ENCODE data around the gene NIPAL4. TPM values are rescaled to one million over a fixed set of nuclear protein-coding genes. Genes with fewer than 3 reads are reported as not detected.

The NIPAL4 gene
- total RNA-seq, 3 donors from 2014 or later, result under 0.01 to 0.29 (median 0.16) TPM

DNA sequence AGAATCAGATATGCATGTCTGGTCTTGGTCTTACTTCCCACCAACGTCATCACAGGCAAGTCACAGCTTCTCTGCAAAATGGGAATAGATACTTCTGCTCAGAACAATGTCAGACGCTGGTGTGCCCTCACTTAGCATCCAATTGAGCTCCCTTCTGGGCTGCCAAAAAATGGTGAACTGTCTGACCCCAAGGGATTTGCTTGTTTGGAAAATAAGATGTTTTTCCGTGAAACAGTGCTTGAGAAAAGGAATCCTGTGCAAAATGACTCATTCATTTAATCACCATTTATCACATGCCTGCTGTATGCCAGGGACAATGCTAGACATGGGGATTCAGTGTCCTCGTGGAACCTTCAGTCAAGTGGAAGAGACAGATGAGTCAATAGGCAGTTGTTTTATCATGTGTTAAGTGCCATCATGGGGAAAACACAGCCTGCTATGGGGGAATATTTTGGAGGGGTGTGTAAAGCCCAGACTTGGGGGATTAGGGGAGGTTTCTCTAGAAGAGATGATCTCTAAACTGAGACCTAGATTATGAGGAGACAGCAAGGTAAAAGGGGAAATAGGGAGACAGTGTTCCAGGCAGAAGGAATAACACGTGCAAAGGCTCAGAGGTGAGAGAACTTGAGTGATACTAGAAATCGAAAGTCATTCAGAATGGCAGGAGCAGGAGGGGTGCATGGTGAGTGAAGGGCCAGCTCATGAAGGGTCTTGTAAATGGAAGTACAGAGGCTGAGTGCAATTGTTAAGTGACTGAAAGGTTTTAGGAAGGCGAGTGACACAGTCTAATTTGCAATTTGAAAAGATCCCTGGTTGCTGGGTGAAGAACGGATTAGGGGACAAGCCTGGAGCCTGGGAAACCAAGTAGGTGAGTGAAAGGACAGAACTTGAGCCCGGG lies 3.9 kb downstream of the NIPAL4 start:
- H3K4me3 ChIP-seq, result no peak overlapping the region
- intact Hi-C loops (cut with DNase I; ENCODE audit: low total_unique reads), result no loop called here
- H3K36me3 ChIP-seq, result no peaks in the 10 kb centered on the region
- no peak overlapping the region for H3K27ac ChIP-seq
- TF ChIP-seq POLR2AphosphoS5 (IDR thresholded peaks at IDR 0.05) (no peak), POLR2A (IDR thresholded peaks at IDR 0.05) (no peak)
- TF ChIP-seq, protein P1, sequence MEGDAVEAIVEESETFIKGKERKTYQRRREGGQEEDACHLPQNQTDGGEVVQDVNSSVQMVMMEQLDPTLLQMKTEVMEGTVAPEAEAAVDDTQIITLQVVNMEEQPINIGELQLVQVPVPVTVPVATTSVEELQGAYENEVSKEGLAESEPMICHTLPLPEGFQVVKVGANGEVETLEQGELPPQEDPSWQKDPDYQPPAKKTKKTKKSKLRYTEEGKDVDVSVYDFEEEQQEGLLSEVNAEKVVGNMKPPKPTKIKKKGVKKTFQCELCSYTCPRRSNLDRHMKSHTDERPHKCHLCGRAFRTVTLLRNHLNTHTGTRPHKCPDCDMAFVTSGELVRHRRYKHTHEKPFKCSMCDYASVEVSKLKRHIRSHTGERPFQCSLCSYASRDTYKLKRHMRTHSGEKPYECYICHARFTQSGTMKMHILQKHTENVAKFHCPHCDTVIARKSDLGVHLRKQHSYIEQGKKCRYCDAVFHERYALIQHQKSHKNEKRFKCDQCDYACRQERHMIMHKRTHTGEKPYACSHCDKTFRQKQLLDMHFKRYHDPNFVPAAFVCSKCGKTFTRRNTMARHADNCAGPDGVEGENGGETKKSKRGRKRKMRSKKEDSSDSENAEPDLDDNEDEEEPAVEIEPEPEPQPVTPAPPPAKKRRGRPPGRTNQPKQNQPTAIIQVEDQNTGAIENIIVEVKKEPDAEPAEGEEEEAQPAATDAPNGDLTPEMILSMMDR (IDR thresholded peaks at IDR 0.05), result no peak
- DNase-seq (ENCODE audit: low spot score in 2 of 2), result no peak
- peaks cover 5 to 16% of the 10 kb centered on the region in 2 donors for H3K27me3 ChIP-seq
- peaks cover 0 to 3% of the 10 kb centered on the region in 2 donors for H3K4me1 ChIP-seq
- no peaks in the 10 kb centered on the region for H3K9me3 ChIP-seq

DNA sequence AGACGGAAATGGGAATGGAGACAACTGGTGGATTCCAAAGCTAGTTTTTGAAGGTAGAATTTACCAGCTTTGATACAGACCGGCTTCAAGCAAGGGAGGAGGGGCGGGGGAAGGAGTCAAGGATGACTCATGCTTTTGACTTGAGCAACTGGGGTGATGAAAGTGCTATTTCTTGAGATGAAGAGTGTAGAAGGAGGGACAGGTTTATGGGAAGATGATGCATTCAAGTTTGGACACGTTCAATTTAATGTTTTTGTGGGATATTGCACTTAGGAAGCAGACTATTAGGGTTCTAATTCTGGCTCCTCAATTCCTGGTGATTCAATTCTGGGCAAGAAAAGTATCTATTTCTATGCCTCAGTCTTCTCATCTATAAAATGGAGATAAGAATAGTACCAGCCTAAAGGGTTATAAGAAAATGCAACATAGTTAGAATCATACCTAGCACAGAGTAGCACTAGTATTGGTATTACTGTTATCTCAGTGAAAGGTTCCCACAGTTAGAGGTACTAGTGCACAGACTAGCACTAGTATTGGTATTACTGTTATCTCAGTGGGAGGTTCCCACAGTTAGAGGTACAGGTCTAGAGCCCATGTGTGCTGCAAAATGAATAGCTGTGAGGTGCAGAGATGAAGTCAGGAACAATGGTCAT lies 4.6 kb downstream of the NIPAL4 start:
- Histone ChIP-seq H3K4me3 (no peak overlapping the region), H3K27ac (no peak overlapping the region), H3K27me3 (peaks cover 5 to 14% of the 10 kb centered on the region in 2 donors), H3K9me3 (no peaks in the 10 kb centered on the region), H3K36me3 (no peaks in the 10 kb centered on the region), H3K4me1 (peaks cover 0 to 3% of the 10 kb centered on the region in 2 donors)
- intact Hi-C loops (cut with DNase I; ENCODE audit: low total_unique reads), result no loop called here
- DNase-seq (ENCODE audit: low spot score in 2 of 2), result no peak
- no peak for TF ChIP-seq POLR2AphosphoS5 (IDR thresholded peaks at IDR 0.05)

DNA sequence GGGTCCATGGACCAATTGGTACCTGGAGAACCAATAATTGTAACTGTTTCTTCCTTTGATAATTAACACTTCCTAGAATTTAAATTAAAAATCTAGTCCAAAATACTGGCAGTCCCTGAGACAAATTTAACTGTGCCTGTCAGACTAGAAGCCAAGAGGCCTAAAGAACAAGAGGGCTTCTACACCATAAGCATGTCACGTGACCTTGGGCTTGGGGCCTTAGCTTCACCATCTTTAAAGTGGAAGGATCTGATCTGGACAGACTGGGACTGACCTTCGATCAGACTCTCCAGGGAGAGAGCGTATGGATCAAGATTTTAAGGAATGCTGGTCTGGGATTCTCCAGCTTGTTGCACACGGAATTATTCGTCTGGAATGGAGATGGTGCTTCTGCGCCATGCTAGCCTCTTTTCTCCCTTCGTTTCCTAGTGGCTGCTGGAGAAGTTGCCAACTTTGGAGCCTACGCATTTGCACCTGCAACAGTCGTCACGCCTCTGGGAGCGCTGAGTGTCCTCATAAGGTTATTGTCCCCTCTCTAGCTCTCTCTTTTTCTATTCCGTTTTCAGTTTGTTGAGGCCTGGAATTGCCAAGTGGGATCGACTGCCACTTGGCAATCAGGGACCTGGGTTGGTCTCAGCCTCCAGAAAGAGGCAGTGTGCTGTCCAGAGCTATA lies 8.4 kb downstream of the NIPAL4 start:
- Histone ChIP-seq H3K36me3 (no peaks in the 10 kb centered on the region), H3K27ac (no peak overlapping the region), H3K9me3 (no peaks in the 10 kb centered on the region), H3K27me3 (no peaks in the 10 kb centered on the region), H3K4me3 (no peak overlapping the region), H3K4me1 (peaks cover 0 to 3% of the 10 kb centered on the region in 2 donors)
- TF ChIP-seq, protein P1 (IDR thresholded peaks at IDR 0.05), result no peak
- TF ChIP-seq POLR2A (IDR thresholded peaks at IDR 0.05), result no peak
- TF ChIP-seq POLR2AphosphoS5 (IDR thresholded peaks at IDR 0.05), result no peak
- DNase-seq (ENCODE audit: low spot score in 2 of 2), result no peak
- intact Hi-C loops (cut with DNase I; ENCODE audit: low total_unique reads), result no loop called here

DNA sequence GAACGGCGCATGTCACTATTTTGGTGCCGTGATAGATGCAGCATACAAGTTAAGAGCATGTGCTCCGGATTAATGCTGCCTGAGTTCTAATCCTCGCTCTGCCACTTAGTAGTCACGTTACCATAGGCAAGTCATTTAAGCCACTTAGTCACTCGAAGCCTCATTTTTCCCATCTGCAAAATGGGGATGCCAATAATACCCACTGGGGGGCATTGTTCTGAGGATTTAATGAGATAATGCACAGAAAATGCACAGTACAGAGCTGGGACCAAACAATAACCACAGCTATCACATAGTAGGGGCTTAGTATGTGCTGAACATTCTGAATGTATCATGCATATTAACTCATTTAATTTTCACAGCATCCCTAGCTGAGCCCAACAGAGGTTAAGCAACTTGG lies 9.1 kb downstream of the NIPAL4 start:
- Histone ChIP-seq H3K4me1 (peaks cover 0 to 3% of the 10 kb centered on the region in 2 donors), H3K27ac (no peak overlapping the region), H3K9me3 (no peaks in the 10 kb centered on the region), H3K36me3 (no peaks in the 10 kb centered on the region), H3K27me3 (no peaks in the 10 kb centered on the region), H3K4me3 (no peak overlapping the region)
- intact Hi-C loops (cut with DNase I; ENCODE audit: low total_unique reads), result no loop called here
- TF ChIP-seq, protein P1 (IDR thresholded peaks at IDR 0.05), result no peak
- TF ChIP-seq POLR2AphosphoS5 (IDR thresholded peaks at IDR 0.05) (no peak), POLR2A (IDR thresholded peaks at IDR 0.05) (no peak)
- DNase-seq (ENCODE audit: low spot score in 2 of 2), result no peak

DNA sequence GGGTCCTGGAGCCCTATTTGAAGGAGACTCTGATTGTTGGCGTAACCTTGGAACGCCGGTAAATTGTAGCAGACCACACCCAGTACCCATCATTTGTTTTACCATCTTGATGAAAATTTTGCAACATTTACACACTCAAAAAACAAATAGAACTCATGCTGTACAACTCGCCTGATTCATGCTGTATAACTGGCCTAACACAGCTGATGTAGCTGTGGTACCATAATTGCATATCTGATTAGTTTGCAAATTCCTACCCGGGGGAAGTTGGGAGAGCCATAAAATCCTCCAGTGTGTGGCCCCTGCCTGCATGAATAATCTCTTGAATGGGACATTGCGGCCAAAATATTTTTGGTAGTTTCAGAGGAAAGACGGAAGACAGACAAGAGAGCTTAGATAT lies 9.7 kb downstream of the NIPAL4 start:
- Histone ChIP-seq H3K36me3 (no peaks in the 10 kb centered on the region), H3K27ac (no peak overlapping the region), H3K27me3 (no peaks in the 10 kb centered on the region), H3K4me3 (no peak overlapping the region), H3K9me3 (no peaks in the 10 kb centered on the region), H3K4me1 (peaks cover 0 to under 1% of the 10 kb centered on the region in 2 donors)
- DNase-seq (ENCODE audit: low spot score in 2 of 2), result no peak
- intact Hi-C loops (cut with DNase I; ENCODE audit: low total_unique reads), result no loop called here
- TF ChIP-seq, protein P1 (IDR thresholded peaks at IDR 0.05), result no peak
- TF ChIP-seq POLR2A (IDR thresholded peaks at IDR 0.05) (no peak), POLR2AphosphoS5 (IDR thresholded peaks at IDR 0.05) (no peak)
